Lung (tissue), 12 donors: ENCODE results near the gene SMURF1. TPM values are rescaled to one million over a fixed set of nuclear protein-coding genes. Genes with fewer than 3 reads are reported as not detected.

ENCODE experiments used
- ATAC-seq: fragments of 200-7000 bp; cut with Tn5 transposase; one replicate; pipeline ENCODE4 v1.9.1; 2020; ENCODE audit warnings: moderate number of reproducible peaks; ENCODE audit not compliant: insufficient read depth, low FRiP score
- DNase-seq, 3 donors: peaks; one replicate each; pipeline ENCODE4 v3.0.0-alpha.2; 2013 to 2017
- H3K27ac ChIP-seq, 2 donors: one replicate each; pipeline ENCODE4 v1.5.1; 2013; ENCODE audit warnings: mild to moderate bottlenecking in 2 of 2, moderate library complexity in 2 of 2, control low read depth in 1 of 2, inconsistent platforms in 1 of 2, low read depth in 1 of 2, low read length in 1 of 2
- H3K27me3 ChIP-seq, 3 donors: one replicate each; pipeline ENCODE4 v1.5.1; 2013; ENCODE audit warnings: low read length in 2 of 3; ENCODE audit not compliant: control insufficient read depth in 3 of 3, insufficient read depth in 3 of 3
- H3K36me3 ChIP-seq, 4 donors: one replicate each; pipeline ENCODE4 v1.5.1; 2013; ENCODE audit warnings: low read length in 4 of 4, mild to moderate bottlenecking in 1 of 4, moderate library complexity in 1 of 4; ENCODE audit not compliant: control insufficient read depth in 4 of 4, insufficient read depth in 4 of 4
- H3K4me1 ChIP-seq, 5 donors: one replicate each; pipeline ENCODE4 v1.5.1; 2013; ENCODE audit warnings: low read length in 5 of 5, mild to moderate bottlenecking in 2 of 5, moderate library complexity in 1 of 5; ENCODE audit not compliant: control insufficient read depth in 5 of 5, insufficient read depth in 5 of 5
- H3K4me3 ChIP-seq: one replicate; pipeline ENCODE4 v1.5.1; 2013; ENCODE audit warnings: mild to moderate bottlenecking, control low read depth, moderate library complexity
- H3K9ac ChIP-seq, 2 donors: one replicate each; pipeline ENCODE4 v1.5.1; 2013; ENCODE audit warnings: low read length in 2 of 2, control low read depth in 1 of 2; ENCODE audit not compliant: insufficient read depth in 1 of 2
- H3K9me3 ChIP-seq, 4 donors: one replicate each; pipeline ENCODE4 v1.5.1; 2013; ENCODE audit warnings: low read length in 3 of 4, mild to moderate bottlenecking in 1 of 4, moderate library complexity in 1 of 4; ENCODE audit not compliant: control insufficient read depth in 4 of 4, insufficient read depth in 3 of 4
- CTCF ChIP-seq: IDR thresholded peaks from 2 replicates; pipeline ENCODE4 v1.5.1; 2012; ENCODE audit warnings: mild to moderate bottlenecking; ENCODE audit errors: control extremely low read depth, extremely low read depth
- WGBS, 2 donors: extraction: QIAGEN DNeasy Blood & Tissue Kit; methylation state at CpG; one replicate each; pipeline ENCODE4 v1.1.7; 2013; 5-methylcytosine and 5-hydroxymethylcytosine counted together
- polyA plus RNA-seq, 2 donors: library from polyadenylated mRNA; stranded (reverse); fragments of 200-250 nt; gene quantifications; one replicate each; pipeline ENCODE4 v1.2.1, GENCODE V29; 2013
- total RNA-seq, 2 donors: library from RNA; depleted of rRNA in 1 of 2; stranded (reverse); fragments of >200 nt in 1 of 2; gene quantifications; one replicate each; pipeline ENCODE4 v1.2.1, GENCODE V29; 2014 to 2021
- donor health status: control.
- donor health status: control.
- donor health status: Bipolar disorder and iron deficiency.
- donor health status: healthy.
- donor health status: DM: yes; HTN: yes; CAD: no.

SMURF1 gene
- total and polyA plus RNA-seq, 4 donors, result 9.0 to 36.4 (median 21.5) TPM

- no peak for DNase-seq
- no peaks in the 10 kb centered on the region for H3K27me3 ChIP-seq
- peaks cover 34 to 56% (median 39%) of the 10 kb centered on the region in 4 donors for H3K36me3 ChIP-seq
- H3K4me1 ChIP-seq, result peaks cover 0 to 2% (median 0%) of the 10 kb centered on the region in 5 donors
- TF ChIP-seq CTCF, result no peak
- ATAC-seq, result no peak
- no peak overlapping the region for H3K4me3 ChIP-seq
- no peak overlapping the region for H3K9ac ChIP-seq
- WGBS, 2 donors, result 95 to 97% methylated on average over 6 of the region's 6 CpGs
- peak overlapping the region in 1 of 2 donors; percentile 3 for H3K27ac ChIP-seq
- H3K9me3 ChIP-seq, result peaks cover 0 to 10% (median 2%) of the 10 kb centered on the region in 4 donors
Measured at GRCh38 chr7:99030457-99030856, 113.5 kb downstream of the SMURF1 start.

DNA sequence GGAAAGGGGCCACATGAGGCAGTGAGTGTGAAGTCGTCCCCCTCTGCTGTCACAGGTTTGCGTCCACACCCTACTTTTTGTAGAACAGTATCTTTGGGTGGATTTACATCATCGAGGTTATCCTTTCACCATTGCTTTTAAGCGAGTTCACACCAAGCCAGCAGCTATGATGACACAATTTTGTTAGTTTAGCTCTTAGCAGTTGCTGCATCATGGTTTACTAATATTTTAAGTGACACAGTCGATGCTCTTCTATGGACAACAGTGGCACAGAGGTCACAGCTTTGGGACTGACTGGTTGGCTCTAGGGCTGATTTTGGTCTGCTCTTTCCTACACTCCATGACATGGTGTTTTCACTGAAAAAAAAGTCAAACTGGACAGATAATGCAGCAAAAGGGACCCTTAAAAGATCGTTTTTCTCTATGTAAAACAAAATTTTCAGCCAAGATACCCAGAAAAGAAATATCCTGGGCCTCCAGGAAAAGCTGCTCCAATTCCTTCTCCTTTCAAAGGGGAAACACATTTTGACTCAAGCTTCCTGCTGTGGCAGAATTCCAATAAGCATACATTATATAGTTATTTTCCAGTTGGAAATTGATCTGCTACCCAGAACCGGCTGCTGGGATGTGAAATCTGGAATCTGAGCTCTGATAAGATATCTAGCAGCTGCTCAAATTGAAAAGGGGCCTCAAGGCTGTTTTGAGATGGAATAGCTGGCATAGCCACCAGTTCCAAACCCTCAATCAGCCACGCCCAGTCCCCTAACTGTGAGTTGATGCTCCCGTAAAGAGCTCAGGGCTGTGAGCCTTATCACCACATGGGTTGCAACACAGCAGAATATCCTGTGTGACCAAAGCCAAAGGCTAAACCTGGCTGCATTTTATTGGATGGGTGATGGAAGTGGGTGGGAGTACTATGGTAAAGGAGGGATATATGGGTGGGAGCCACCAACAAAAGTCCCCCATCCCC, 114.2 kb downstream of the SMURF1 start:
- peaks cover 28 to 49% (median 39%) of the 10 kb centered on the region in 4 donors for H3K36me3 ChIP-seq
- no peak overlapping the region for H3K4me3 ChIP-seq
- no peak for ATAC-seq
- H3K27ac ChIP-seq, result peak overlapping the region in 1 of 2 donors; percentile 3
- H3K9me3 ChIP-seq, result peaks cover 0 to 10% (median 2%) of the 10 kb centered on the region in 4 donors
- DNase-seq, result no peak
- WGBS, 2 donors, result 63 to 78% methylated on average over 9 of the region's 9 CpGs
- H3K9ac ChIP-seq, result no peak overlapping the region
- no peaks in the 10 kb centered on the region for H3K27me3 ChIP-seq
- peaks cover 0 to 2% (median 0%) of the 10 kb centered on the region in 5 donors for H3K4me1 ChIP-seq
- TF ChIP-seq CTCF, result no peak

DNA sequence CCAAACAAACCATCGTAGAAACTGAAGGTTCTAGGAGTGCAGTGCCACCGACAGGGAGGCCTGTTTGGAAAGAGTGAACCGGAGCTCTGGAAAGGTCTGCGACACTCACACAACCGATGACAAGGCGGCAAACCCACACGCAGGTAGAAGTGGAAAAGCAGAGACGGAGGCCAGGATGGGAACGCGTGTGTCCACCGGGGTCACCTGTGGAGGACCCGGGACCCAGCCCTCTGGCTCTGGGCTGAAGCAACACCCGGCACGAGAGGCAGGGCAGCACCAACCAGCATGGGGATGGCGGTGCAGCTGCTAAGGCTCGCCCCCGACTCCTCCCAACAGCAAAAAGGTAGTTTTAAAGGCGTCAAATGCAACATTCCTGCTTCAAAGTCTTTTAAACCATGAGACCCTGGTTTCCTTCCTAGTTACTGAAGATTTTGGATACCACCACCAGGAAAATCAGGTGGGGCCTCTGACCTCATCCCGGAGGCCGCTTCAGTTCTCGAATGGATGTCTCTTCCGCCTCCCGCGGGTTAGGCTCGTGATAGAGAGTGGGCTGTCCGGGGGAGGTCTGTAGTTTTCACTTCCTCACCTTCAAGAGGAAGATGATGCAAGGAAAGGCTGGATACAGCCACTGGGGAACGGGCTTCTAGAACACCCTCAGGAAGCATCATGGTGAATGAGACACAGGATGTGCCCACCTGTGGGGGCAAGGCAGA, 115.5 kb downstream of the SMURF1 start:
- Histone ChIP-seq H3K4me3 (no peak overlapping the region), H3K36me3 (peaks cover 22 to 38% (median 35%) of the 10 kb centered on the region in 4 donors), H3K4me1 (peaks cover 0 to 2% (median 0%) of the 10 kb centered on the region in 5 donors), H3K27me3 (no peaks in the 10 kb centered on the region), H3K27ac (no peak overlapping the region), H3K9me3 (peaks cover 0 to 10% (median 2%) of the 10 kb centered on the region in 4 donors), H3K9ac (no peak overlapping the region)
- no peak for TF ChIP-seq CTCF
- DNase-seq, result no peak
- WGBS, 2 donors, result 92% methylated on average over 27 of the region's 27 CpGs
- no peak for ATAC-seq
